Measurements from ENCODE around the gene LPCAT2. TPM values are rescaled to one million over a fixed set of nuclear protein-coding genes. Genes with fewer than 3 reads are reported as not detected.

Gene LPCAT2
- total and polyA plus RNA-seq, 2 donors (not counting 1 experiment from before 2014, with no cell fraction given), result 0.15 to 0.59 TPM

DNA sequence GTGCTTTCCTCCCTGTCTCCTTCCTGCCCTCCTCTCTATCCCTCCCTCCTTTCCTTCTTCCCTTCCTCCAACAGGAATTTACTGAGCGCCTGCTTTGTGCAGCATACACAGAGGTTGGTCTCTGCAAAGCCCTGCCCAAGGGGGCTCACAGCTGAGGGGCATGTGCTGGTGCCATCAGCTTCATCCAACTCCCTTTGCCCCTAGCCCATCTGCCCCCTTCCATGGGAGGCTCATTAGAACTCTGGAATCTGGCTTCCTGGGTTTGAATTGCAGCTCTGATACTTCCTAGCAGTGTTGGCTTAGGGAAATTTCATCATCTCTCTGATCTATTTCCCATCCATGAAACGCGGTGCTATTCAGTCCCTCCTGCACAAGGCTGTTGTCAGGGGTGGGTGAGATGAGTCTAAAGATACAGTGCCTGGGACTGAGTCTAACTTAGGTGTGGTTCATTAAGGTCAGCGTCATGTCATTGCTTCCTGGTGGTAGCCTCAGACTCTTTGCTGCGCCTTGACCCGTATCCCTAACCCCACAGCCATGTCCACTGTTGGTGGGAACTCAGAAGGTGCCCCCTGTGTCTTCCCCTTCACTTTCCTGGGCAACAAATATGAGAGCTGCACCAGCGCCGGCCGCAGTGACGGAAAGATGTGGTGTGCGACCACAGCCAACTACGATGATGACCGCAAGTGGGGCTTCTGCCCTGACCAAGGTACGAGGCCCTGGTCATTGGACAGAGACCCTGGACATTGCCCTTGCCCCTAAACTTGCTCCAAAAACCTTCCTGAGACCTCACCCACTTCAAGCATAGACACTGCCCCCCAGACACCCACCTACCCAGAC, 19.5 kb upstream of the LPCAT2 start:
- 95% methylated on average over 12 of the region's 14 CpGs for WGBS (ENCODE audit: insufficient coverage)
- H3K79me2 ChIP-seq (ENCODE audit: control insufficient read depth, insufficient read depth, low read length), result no peaks in the 10 kb centered on the region
- no peak overlapping the region for H3K4me3 Mint-ChIP-seq
- H3K36me3 ChIP-seq (replicated peaks in 1 of 2; ENCODE audit: control extremely low read depth in 1 of 2, control insufficient read depth in 1 of 2, extremely low read depth in 1 of 2, insufficient read depth in 2 of 2, low read length in 1 of 2), result no peaks in the 10 kb centered on the region
- H3K27ac Mint-ChIP-seq, result no peak overlapping the region
- H3K4me3 ChIP-seq (ENCODE audit: control extremely low read depth in 1 of 5, extremely low read depth in 1 of 5, insufficient read depth in 1 of 5, low read depth in 2 of 5, low read length in 4 of 5), result no peak overlapping the region
- CTCF ChIA-PET, result no interaction called here
- H3K9me3 Mint-ChIP-seq (ENCODE audit: insufficient read depth), result no peaks in the 10 kb centered on the region
- TF ChIP-seq EZH2 (IDR thresholded peaks at IDR 0.05; ENCODE audit: borderline replicate concordance, insufficient read depth, low read depth, low read length, poor library complexity, severe bottlenecking), result no peak
- TF ChIP-seq, protein P1, sequence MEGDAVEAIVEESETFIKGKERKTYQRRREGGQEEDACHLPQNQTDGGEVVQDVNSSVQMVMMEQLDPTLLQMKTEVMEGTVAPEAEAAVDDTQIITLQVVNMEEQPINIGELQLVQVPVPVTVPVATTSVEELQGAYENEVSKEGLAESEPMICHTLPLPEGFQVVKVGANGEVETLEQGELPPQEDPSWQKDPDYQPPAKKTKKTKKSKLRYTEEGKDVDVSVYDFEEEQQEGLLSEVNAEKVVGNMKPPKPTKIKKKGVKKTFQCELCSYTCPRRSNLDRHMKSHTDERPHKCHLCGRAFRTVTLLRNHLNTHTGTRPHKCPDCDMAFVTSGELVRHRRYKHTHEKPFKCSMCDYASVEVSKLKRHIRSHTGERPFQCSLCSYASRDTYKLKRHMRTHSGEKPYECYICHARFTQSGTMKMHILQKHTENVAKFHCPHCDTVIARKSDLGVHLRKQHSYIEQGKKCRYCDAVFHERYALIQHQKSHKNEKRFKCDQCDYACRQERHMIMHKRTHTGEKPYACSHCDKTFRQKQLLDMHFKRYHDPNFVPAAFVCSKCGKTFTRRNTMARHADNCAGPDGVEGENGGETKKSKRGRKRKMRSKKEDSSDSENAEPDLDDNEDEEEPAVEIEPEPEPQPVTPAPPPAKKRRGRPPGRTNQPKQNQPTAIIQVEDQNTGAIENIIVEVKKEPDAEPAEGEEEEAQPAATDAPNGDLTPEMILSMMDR (IDR thresholded peaks at IDR 0.05), result no peak
- H3K9me3 ChIP-seq (ENCODE audit: control extremely low read depth in 1 of 3, control insufficient read depth in 2 of 3, insufficient read depth in 1 of 3, low read length in 2 of 3), result peaks cover 0 to 10% (median 0%) of the 10 kb centered on the region in 3 donors
- H3K27me3 ChIP-seq (replicated peaks in 1 of 4; ENCODE audit: control extremely low read depth in 1 of 4, control insufficient read depth in 3 of 4, insufficient read depth in 4 of 4, low read length in 3 of 4), result no peaks in the 10 kb centered on the region
- intact Hi-C loops (cut with micrococcal nuclease), result no loop called here
- H3K27ac ChIP-seq (ENCODE audit: low read length in 2 of 2), result no peak overlapping the region
- H3K9ac ChIP-seq (ENCODE audit: low read length), result no peak overlapping the region
- no peaks in the 10 kb centered on the region for H3K4me1 ChIP-seq (ENCODE audit: control insufficient read depth in 2 of 2, insufficient read depth in 2 of 2, low read length in 2 of 2)
- no peaks in the 10 kb centered on the region for H3K4me1 Mint-ChIP-seq
- H3K27me3 Mint-ChIP-seq, result peaks cover 7% of the 10 kb centered on the region
- H3K4me2 ChIP-seq (replicated peaks; ENCODE audit: low read depth, low read length, poor library complexity, severe bottlenecking), result no peak overlapping the region
- DNase-seq, result no peak
- H2AFZ ChIP-seq (ENCODE audit: insufficient read depth, low read depth, low read length, poor library complexity, severe bottlenecking), result no peak overlapping the region
- POLR2A ChIA-PET, result no interaction called here
- ATAC-seq (ENCODE audit: low read depth), result no peak
- H4K20me1 ChIP-seq (ENCODE audit: control insufficient read depth, insufficient read depth, low read length, poor library complexity, severe bottlenecking), result no peaks in the 10 kb centered on the region

GRCh38 chr16:55489956-55490265, 19.0 kb upstream of the LPCAT2 start:
- no peak overlapping the region for H3K4me2 ChIP-seq (replicated peaks; ENCODE audit: low read depth, low read length, poor library complexity, severe bottlenecking)
- H3K36me3 ChIP-seq (replicated peaks in 1 of 2; ENCODE audit: control extremely low read depth in 1 of 2, control insufficient read depth in 1 of 2, extremely low read depth in 1 of 2, insufficient read depth in 2 of 2, low read length in 1 of 2), result no peaks in the 10 kb centered on the region
- intact Hi-C loops (cut with micrococcal nuclease), result no loop called here
- H3K4me3 ChIP-seq (ENCODE audit: control extremely low read depth in 1 of 5, extremely low read depth in 1 of 5, insufficient read depth in 1 of 5, low read depth in 2 of 5, low read length in 4 of 5), result no peak overlapping the region
- DNase-seq (no peak), ATAC-seq (ENCODE audit: low read depth) (no peak)
- ChIA-PET POLR2A (no interaction called here), CTCF (no interaction called here)
- WGBS (ENCODE audit: insufficient coverage), result 80% methylated on average over 1 of the region's 2 CpGs
- Mint-ChIP-seq H3K9me3 (ENCODE audit: insufficient read depth) (no peaks in the 10 kb centered on the region), H3K27me3 (peaks cover 2% of the 10 kb centered on the region), H3K27ac (no peak overlapping the region), H3K4me1 (no peaks in the 10 kb centered on the region), H3K4me3 (no peak overlapping the region)
- TF ChIP-seq, protein P1 (IDR thresholded peaks at IDR 0.05), result no peak
- no peak for TF ChIP-seq EZH2 (IDR thresholded peaks at IDR 0.05; ENCODE audit: borderline replicate concordance, insufficient read depth, low read depth, low read length, poor library complexity, severe bottlenecking)
- no peak overlapping the region for H3K9ac ChIP-seq (ENCODE audit: low read length)
- H3K9me3 ChIP-seq (ENCODE audit: control extremely low read depth in 1 of 3, control insufficient read depth in 2 of 3, insufficient read depth in 1 of 3, low read length in 2 of 3), result peaks cover 0 to 10% (median 0%) of the 10 kb centered on the region in 3 donors
- no peak overlapping the region for H2AFZ ChIP-seq (ENCODE audit: insufficient read depth, low read depth, low read length, poor library complexity, severe bottlenecking)
- no peak overlapping the region for H3K27ac ChIP-seq (ENCODE audit: low read length in 2 of 2)
- H4K20me1 ChIP-seq (ENCODE audit: control insufficient read depth, insufficient read depth, low read length, poor library complexity, severe bottlenecking), result no peaks in the 10 kb centered on the region
- H3K4me1 ChIP-seq (ENCODE audit: control insufficient read depth in 2 of 2, insufficient read depth in 2 of 2, low read length in 2 of 2), result no peaks in the 10 kb centered on the region
- no peaks in the 10 kb centered on the region for H3K27me3 ChIP-seq (replicated peaks in 1 of 4; ENCODE audit: control extremely low read depth in 1 of 4, control insufficient read depth in 3 of 4, insufficient read depth in 4 of 4, low read length in 3 of 4)
- H3K79me2 ChIP-seq (ENCODE audit: control insufficient read depth, insufficient read depth, low read length), result no peaks in the 10 kb centered on the region

Measured in B cell (primary cell).